Subcutaneous abdominal adipose tissue (tissue), 5 donors: ENCODE measurements around the gene ARFIP1.

ENCODE experiments used
- H3K27ac ChIP-seq: one replicate; pipeline ENCODE4 v1.7.0; 2013; ENCODE audit warnings: low read depth, mild to moderate bottlenecking, inconsistent platforms, low read length, moderate library complexity
- H3K27me3 ChIP-seq, 5 donors: one replicate each; pipeline ENCODE4 v1.7.0; 2013; ENCODE audit warnings: low read length in 5 of 5, inconsistent platforms in 1 of 5; ENCODE audit not compliant: control insufficient read depth in 5 of 5, insufficient read depth in 4 of 5
- H3K36me3 ChIP-seq, 5 donors: one replicate each; pipeline ENCODE4 v1.7.0; 2013; ENCODE audit warnings: low read length in 5 of 5; ENCODE audit not compliant: control insufficient read depth in 5 of 5, insufficient read depth in 5 of 5
- H3K4me1 ChIP-seq, 5 donors: one replicate each; pipeline ENCODE4 v1.7.0; 2013; ENCODE audit warnings: low read length in 5 of 5, mild to moderate bottlenecking in 3 of 5, moderate library complexity in 1 of 5; ENCODE audit not compliant: control insufficient read depth in 5 of 5, insufficient read depth in 5 of 5
- H3K4me3 ChIP-seq, 5 donors: one replicate each; pipeline ENCODE4 v1.7.0; 2013; ENCODE audit warnings: low read length in 5 of 5, low read depth in 1 of 5
- H3K9ac ChIP-seq, 5 donors: one replicate each; pipeline ENCODE4 v1.7.0; 2013; ENCODE audit warnings: low read length in 5 of 5, mild to moderate bottlenecking in 4 of 5, moderate library complexity in 3 of 5
- H3K9me3 ChIP-seq, 5 donors: one replicate each; pipeline ENCODE4 v1.7.0; 2013; ENCODE audit warnings: low read length in 5 of 5; ENCODE audit not compliant: control insufficient read depth in 5 of 5
- donor health status: healthy.
- donor health status: healthy.
- donor health status: healthy.
- donor health status: healthy.
- donor health status: healthy.

The ARFIP1 gene

DNA sequence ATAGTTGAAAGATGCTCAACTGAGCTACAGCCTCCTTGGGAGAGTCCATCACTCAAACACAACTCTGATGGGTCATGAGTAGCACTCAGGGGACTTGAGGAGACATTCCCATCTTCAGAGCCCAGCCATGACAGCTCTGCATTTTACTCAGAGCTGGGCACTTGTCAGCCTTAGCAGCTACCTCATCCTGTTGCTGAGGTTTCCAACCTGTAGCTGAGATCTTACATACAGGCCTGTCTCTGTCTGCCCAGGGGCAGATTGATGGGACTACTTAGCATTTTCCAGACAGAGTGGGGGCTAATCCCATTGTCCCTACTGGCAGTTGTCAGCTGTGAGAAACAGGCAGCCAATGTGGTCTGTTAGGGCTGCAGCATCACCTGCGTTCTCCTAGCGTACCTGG is 159.9 kb downstream of the ARFIP1 start:
- Histone ChIP-seq H3K9ac (no peak overlapping the region), H3K4me1 (peaks cover 0 to 42% (median 38%) of the 10 kb centered on the region in 5 donors), H3K27me3 (peaks cover 4 to 34% (median 27%) of the 10 kb centered on the region in 5 donors), H3K36me3 (no peaks in the 10 kb centered on the region), H3K9me3 (no peaks in the 10 kb centered on the region), H3K27ac (no peak overlapping the region), H3K4me3 (no peak overlapping the region)

DNA sequence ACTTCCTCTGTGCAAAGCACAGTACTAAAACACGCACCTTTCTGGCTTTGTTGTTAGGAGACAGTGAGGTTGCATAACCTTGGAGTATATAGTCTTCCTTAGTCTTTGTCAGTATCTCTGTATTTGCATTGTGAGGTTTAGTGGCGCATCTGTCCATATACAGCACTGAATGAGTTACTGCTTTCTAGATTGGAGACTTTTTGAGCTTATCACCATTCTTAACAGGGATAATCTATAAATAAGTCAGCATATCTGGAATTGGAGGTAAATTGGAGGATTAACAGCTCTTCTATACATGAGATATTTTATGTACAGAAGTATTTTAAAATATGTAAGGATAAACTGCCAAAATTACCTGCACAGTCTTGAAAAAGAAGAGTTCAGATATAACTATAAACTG is 160.7 kb downstream of the ARFIP1 start:
- Histone ChIP-seq H3K27me3 (peaks cover 4 to 34% (median 27%) of the 10 kb centered on the region in 5 donors), H3K9me3 (no peaks in the 10 kb centered on the region), H3K9ac (no peak overlapping the region), H3K4me3 (no peak overlapping the region), H3K4me1 (peaks cover 0 to 44% (median 39%) of the 10 kb centered on the region in 5 donors), H3K27ac (no peak overlapping the region), H3K36me3 (no peaks in the 10 kb centered on the region)

DNA sequence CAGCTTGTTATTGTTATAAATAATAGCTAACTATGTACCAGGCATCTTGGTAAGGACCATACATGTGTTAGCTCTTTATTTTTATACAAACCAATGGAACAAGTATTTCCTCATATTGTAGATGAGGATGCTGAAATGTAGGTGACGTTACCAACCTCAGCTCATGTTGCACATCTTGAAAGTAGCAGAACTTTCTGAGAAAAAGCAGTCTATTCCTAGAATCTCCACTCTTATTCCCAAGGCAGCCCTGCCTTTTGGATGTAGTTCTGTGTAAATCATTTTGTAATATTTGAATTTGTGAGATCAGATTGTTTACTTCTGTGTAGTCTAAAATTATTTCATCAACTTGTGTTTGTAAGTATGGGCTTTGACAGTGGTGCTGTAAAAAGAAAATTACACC is 161.7 kb downstream of the ARFIP1 start:
- Histone ChIP-seq H3K4me3 (no peak overlapping the region), H3K27me3 (peaks cover 4 to 30% (median 25%) of the 10 kb centered on the region in 5 donors), H3K27ac (no peak overlapping the region), H3K9me3 (no peaks in the 10 kb centered on the region), H3K4me1 (peaks cover 0 to 34% (median 31%) of the 10 kb centered on the region in 5 donors), H3K36me3 (no peaks in the 10 kb centered on the region), H3K9ac (no peak overlapping the region)

DNA sequence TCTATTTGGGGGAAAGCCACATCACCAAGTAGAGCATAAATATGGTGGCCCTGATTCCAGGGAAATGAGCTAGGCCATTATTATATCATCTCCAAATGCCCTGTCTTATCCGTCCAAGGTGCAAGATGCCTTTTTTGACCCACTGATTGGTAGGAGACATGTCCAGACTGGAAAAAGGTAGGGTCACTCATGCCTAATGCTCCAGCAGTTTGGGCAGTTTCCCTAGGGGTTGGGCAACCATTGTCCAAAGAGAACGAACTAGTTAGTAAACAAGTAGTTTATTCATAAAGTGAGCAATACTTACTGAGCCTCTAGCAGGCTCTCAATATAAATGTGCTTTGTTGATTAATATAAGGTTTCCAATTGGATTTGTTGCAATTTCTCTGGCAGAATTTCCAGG is 162.6 kb downstream of the ARFIP1 start:
- Histone ChIP-seq H3K4me3 (no peak overlapping the region), H3K27ac (no peak overlapping the region), H3K36me3 (no peaks in the 10 kb centered on the region), H3K27me3 (peaks cover 4 to 23% (median 18%) of the 10 kb centered on the region in 5 donors), H3K9me3 (no peaks in the 10 kb centered on the region), H3K9ac (no peak overlapping the region), H3K4me1 (peaks cover 0 to 25% (median 22%) of the 10 kb centered on the region in 5 donors)

DNA sequence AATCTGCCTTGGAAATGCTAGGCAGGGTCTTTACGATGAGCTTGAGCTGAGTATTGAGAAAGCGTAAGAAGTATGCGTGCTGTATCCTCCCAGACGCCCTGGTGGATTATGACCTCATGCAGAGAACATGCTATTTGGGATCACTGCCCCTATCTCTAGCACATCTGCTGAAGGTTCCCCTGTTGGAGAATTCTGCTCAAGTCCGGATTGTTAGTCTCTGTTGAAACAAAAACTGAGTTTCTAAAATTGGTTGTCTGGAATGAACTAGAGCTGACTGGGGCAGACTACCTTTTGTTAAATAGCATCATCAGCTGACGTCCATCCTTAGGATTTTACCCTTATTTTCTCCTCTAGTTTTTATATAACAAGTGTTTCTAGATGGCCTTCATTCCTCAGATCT is 163.9 kb downstream of the ARFIP1 start:
- H3K4me3 ChIP-seq, result no peak overlapping the region
- H3K27me3 ChIP-seq, result peaks cover 4 to 13% (median 9%) of the 10 kb centered on the region in 5 donors
- H3K27ac ChIP-seq, result no peak overlapping the region
- peaks cover 0 to 14% (median 12%) of the 10 kb centered on the region in 5 donors for H3K4me1 ChIP-seq
- H3K9ac ChIP-seq, result no peak overlapping the region
- H3K9me3 ChIP-seq, result no peaks in the 10 kb centered on the region
- H3K36me3 ChIP-seq, result no peaks in the 10 kb centered on the region

DNA sequence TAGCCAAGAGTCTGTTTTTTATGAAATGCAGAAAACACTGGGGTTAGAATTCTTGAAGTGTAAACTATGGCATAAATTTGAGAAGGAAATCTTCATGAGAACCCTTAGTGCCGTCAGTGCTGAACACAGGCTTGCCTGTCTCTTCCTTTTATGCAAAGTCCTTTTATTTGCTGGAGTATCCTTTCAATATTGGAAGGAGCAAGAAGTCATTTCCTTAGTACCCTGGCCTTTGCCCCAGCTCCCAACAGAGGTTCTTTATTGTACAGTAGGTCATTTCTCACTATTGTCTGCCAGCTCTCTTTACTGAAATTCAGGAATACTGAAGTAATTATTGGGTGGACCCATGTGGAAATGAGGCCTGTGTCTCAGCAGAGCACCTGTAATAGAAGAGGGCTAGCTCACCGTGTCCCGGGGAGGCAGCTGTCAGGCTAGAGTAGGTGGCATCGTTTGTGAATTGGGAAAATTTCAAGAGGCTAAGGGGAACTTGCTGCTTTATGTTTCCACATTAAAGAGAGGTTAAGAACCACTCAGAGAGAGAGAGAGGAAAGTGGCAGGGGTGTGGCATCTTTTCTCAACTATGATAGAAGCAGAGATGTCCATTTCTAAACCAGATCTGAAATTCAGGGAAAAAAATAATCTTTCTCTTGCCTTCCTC is 165.0 kb downstream of the ARFIP1 start:
- Histone ChIP-seq H3K4me1 (peaks cover 0 to 14% (median 12%) of the 10 kb centered on the region in 5 donors), H3K27ac (no peak overlapping the region), H3K27me3 (peaks cover 0 to 7% (median 1%) of the 10 kb centered on the region in 5 donors), H3K36me3 (no peaks in the 10 kb centered on the region), H3K9ac (no peak overlapping the region), H3K9me3 (no peaks in the 10 kb centered on the region), H3K4me3 (no peak overlapping the region)

DNA sequence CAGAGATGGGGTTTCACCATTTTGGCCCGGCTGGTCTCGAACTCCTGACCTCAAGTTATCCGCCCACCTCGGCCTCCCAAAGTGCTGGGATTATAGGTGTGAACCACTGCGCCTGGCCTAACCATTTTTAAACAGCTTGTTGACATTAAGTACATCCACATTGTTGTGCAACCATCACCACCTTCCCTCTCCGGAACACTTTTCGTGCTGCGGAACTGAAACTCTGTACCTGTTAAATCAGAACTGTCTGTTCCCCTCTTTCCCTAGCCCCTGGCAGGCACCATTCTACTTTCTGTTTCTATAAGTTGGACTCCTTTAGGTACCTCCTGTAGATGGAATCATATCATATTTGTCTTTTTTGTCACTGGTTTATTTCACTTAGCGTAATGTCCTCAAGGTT is 165.9 kb downstream of the ARFIP1 start:
- Histone ChIP-seq H3K27me3 (peaks cover 0 to 10% (median under 1%) of the 10 kb centered on the region in 5 donors), H3K4me1 (peaks cover 0 to 16% (median 12%) of the 10 kb centered on the region in 5 donors), H3K27ac (no peak overlapping the region), H3K36me3 (no peaks in the 10 kb centered on the region), H3K9ac (no peak overlapping the region), H3K9me3 (no peaks in the 10 kb centered on the region), H3K4me3 (no peak overlapping the region)

DNA sequence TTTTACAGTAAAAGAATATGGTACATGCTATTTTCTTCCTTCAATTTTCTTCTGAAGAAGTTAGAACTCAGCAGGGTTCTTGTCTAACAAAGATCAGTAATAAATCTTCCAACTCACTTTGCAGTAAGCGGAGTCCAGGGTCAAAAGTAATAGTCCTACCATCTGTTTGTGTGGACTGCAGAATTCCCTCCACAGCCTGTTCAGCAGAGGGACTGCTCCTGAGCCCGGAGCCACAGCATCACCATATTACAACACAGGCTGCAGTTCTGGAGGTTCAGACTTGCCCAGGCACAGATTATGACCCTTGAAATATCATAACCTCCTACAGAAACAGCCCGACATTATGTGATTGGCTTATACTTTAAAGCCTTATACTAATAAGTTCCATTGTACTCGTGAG is 166.7 kb downstream of the ARFIP1 start:
- peaks cover 0 to 16% (median 12%) of the 10 kb centered on the region in 5 donors for H3K4me1 ChIP-seq
- H3K27me3 ChIP-seq, result peaks cover 0 to 13% (median 4%) of the 10 kb centered on the region in 5 donors
- no peaks in the 10 kb centered on the region for H3K9me3 ChIP-seq
- no peak overlapping the region for H3K27ac ChIP-seq
- H3K36me3 ChIP-seq, result no peaks in the 10 kb centered on the region
- H3K4me3 ChIP-seq, result no peak overlapping the region
- H3K9ac ChIP-seq, result no peak overlapping the region

DNA sequence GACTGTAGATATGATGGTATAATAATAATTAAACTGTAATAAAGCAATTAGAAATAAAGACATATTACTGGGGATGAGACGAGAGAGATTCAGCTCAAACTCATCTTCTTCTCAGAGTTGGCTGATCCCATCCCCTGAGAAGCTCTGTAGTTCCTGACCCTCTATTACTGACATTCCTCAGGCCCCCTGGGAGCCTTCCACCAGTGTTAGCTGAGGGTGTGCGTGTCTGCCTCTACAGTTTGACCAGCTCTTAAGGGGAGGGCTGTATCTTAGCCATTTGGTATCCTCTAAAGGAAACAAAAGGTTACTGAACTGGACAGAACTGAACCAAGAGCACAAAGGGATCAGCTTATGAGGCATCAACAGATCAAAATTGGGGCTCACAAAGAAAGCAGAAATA is 167.6 kb downstream of the ARFIP1 start:
- Histone ChIP-seq H3K27ac (no peak overlapping the region), H3K9ac (no peak overlapping the region), H3K4me3 (no peak overlapping the region), H3K27me3 (peaks cover 0 to 13% (median 4%) of the 10 kb centered on the region in 5 donors), H3K4me1 (peaks cover 0 to 16% (median 12%) of the 10 kb centered on the region in 5 donors), H3K36me3 (no peaks in the 10 kb centered on the region), H3K9me3 (no peaks in the 10 kb centered on the region)

DNA sequence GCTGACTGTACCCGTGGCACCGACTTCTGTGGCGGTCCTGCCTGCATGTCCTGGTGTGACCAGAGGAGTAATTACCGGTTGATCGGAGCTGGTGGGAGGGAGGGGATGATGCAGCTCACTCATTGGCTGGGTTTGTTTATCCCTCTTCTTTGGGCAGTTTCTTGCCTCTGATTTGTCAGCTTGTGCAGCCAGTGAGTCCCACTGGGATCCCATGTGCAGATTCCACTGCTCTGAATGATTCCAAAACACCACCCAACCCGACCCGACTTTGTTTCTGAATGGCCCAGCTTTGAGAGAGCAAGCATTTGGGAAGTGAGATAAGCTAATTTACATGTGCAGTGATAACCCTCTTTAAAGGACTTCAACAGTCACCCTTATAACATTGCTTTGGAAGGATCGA is 170.2 kb downstream of the ARFIP1 start:
- Histone ChIP-seq H3K9me3 (no peaks in the 10 kb centered on the region), H3K27me3 (peaks cover 0 to 13% (median 4%) of the 10 kb centered on the region in 5 donors), H3K4me3 (peak overlapping the region in 1 of 5 donors; percentile 1), H3K4me1 (peaks cover 0 to 7% (median under 1%) of the 10 kb centered on the region in 5 donors), H3K9ac (no peak overlapping the region), H3K27ac (no peak overlapping the region), H3K36me3 (no peaks in the 10 kb centered on the region)
